Ascending aorta (tissue), 2 donors: Measurements from ENCODE around the gene MORC2. TPM values are rescaled to one million over a fixed set of nuclear protein-coding genes. Genes with fewer than 3 reads are reported as not detected.

ENCODE experiments used
- DNase-seq, 2 donors: peaks; one replicate each; pipeline ENCODE4 v3.0.0-alpha.2; 2019; ENCODE audit warnings: low spot score in 2 of 2
- H3K27ac ChIP-seq, 2 donors: fragments of 200-600 bp; sonication (generic); one replicate each; pipeline ENCODE4 v1.5.1; 2016 to 2017; ENCODE audit warnings: mild to moderate bottlenecking in 1 of 2
- H3K27me3 ChIP-seq: fragments of 200-600 bp; sonication (generic); one replicate; pipeline ENCODE4 v1.5.1; 2017
- H3K36me3 ChIP-seq, 2 donors: fragments of 200-600 bp; sonication (generic); one replicate each; pipeline ENCODE4 v1.5.1; 2016
- H3K4me1 ChIP-seq, 2 donors: fragments of 200-600 bp; sonication (generic); one replicate each; pipeline ENCODE4 v1.5.1; 2016 to 2017; ENCODE audit warnings: mild to moderate bottlenecking in 1 of 2
- H3K4me3 ChIP-seq, 2 donors: fragments of 200-600 bp; sonication (generic); one replicate each; pipeline ENCODE4 v1.5.1; 2016 to 2017; ENCODE audit warnings: mild to moderate bottlenecking in 1 of 2
- H3K9me3 ChIP-seq, 2 donors: fragments of 200-600 bp; sonication (generic); one replicate each; pipeline ENCODE4 v1.5.1; 2016
- intact Hi-C: fragments of 100-400 bp; cut with DNase I; formaldehyde crosslinking; loops from one replicate; pipeline ENCODE4 v1.15.1; 2023
- total RNA-seq: library from RNA; depleted of rRNA; stranded (reverse); fragments of >200 nt; gene quantifications from one replicate; pipeline ENCODE4 v1.1.0, GENCODE V29; 2016
- TF ChIP-seq, protein P1 (sequence below), 3 experiments: fragments of 200-600 bp in 2 of 3; fragments of 450-650 bp in 1 of 3; sonication (generic) in 2 of 3; IDR thresholded peaks; one replicate each; pipeline ENCODE4 v1.5.1; 2016 to 2019; ENCODE audit warnings: antibody characterized with exemption in 3 of 3, mild to moderate bottlenecking in 1 of 3, moderate library complexity in 1 of 3

Gene MORC2
- total RNA-seq, 1 donor from 2014 or later: 38.6 TPM

DNA sequence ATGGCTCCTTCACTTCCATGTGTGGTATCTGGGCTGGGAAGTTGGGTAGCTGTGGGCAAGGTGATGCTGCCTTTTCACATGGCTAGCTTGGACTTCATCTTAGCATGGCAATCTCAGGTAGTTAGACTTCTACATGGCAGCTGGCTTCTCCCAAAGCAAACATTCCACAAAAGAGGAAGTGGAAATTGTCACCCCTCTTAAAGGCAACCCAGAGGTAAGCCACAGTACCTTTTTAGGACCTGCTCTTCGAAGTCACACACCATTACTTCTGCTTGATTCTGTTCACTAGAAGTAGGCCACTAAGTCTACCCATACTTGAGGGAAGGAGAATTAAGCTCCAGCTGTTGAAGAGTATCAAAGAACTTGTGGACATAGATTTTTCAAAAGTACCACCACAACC lies 26.4 kb upstream of the MORC2 start:
- intact Hi-C loops: loop anchor here (5.0 kb wide), 1 partner anchor 42 kb away; no protein-coding TSS in a partner anchor
- TF ChIP-seq, protein P1, sequence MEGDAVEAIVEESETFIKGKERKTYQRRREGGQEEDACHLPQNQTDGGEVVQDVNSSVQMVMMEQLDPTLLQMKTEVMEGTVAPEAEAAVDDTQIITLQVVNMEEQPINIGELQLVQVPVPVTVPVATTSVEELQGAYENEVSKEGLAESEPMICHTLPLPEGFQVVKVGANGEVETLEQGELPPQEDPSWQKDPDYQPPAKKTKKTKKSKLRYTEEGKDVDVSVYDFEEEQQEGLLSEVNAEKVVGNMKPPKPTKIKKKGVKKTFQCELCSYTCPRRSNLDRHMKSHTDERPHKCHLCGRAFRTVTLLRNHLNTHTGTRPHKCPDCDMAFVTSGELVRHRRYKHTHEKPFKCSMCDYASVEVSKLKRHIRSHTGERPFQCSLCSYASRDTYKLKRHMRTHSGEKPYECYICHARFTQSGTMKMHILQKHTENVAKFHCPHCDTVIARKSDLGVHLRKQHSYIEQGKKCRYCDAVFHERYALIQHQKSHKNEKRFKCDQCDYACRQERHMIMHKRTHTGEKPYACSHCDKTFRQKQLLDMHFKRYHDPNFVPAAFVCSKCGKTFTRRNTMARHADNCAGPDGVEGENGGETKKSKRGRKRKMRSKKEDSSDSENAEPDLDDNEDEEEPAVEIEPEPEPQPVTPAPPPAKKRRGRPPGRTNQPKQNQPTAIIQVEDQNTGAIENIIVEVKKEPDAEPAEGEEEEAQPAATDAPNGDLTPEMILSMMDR (IDR thresholded peaks at IDR 0.05): no peak
- no peak overlapping the region for H3K4me3 ChIP-seq

DNA sequence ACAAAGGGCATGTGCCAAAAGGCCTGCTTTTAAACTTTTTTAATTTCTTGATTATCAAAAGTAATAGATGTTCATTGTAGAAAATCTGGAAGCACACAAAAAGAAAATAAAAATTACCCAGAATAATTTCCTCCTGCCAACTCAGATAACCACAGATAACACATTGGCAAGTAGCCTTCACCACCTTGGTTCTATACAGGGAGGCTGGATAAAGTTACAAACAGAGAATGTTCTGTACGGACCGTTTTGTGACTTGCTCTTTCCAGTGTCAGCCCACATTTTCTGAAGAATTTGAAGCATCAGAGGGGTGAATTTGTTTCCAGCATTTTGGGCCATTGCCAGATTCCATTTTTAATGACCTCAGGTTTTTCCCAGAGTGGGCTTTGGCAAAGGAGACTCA lies 24.0 kb upstream of the MORC2 start:
- Histone ChIP-seq H3K4me1 (peaks cover 0 to 21% of the 10 kb centered on the region in 2 donors), H3K36me3 (no peaks in the 10 kb centered on the region), H3K27ac (peak overlapping the region; percentile 75 to 83), H3K27me3 (no peaks in the 10 kb centered on the region), H3K4me3 (no peak overlapping the region), H3K9me3 (peaks cover 0 to 5% of the 10 kb centered on the region in 2 donors)
- TF ChIP-seq, protein P1 (IDR thresholded peaks at IDR 0.05): no peak
- intact Hi-C loops: loop anchor here (5.0 kb wide), 1 partner anchor 45 kb away; no protein-coding TSS in a partner anchor
- no peak for DNase-seq

More for the DNA sequence above, 26.4 kb upstream of the MORC2 start:
- no peak for DNase-seq
- peaks cover 0 to 16% of the 10 kb centered on the region in 2 donors for H3K4me1 ChIP-seq
- H3K36me3 ChIP-seq: no peaks in the 10 kb centered on the region
- H3K27ac ChIP-seq: peak overlapping the region; percentile 45 to 75
- H3K9me3 ChIP-seq: peaks cover 0 to 3% of the 10 kb centered on the region in 2 donors
- H3K27me3 ChIP-seq: no peaks in the 10 kb centered on the region

DNA sequence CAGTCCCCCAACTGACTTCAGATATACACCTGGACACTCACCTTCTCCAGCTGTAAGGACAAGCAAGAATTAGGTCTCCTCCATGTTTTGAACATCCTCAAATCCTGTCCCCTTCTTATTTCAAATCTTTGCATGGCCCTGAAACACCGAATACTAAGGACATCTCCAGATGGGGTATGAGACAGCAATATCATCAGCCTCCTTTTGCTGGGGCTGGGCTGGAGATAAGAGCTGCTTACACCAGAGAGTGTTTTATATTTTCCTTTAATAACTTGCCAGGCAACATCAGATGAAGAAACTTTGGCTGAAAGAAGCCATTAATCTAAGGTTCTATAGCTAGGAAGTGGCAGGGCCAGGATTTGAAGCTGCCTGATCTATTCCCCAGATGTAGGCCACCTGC lies 22.1 kb upstream of the MORC2 start:
- intact Hi-C loops: loop anchor here (2.0 to 5.0 kb wide), 2 partner anchors 22 to 47 kb away; partner anchors contain the start of genes MORC2 and TUG1
- Histone ChIP-seq H3K36me3 (no peaks in the 10 kb centered on the region), H3K4me3 (no peak overlapping the region), H3K9me3 (peaks cover 5 to 17% of the 10 kb centered on the region in 2 donors), H3K27me3 (no peaks in the 10 kb centered on the region), H3K4me1 (peaks cover 0 to 15% of the 10 kb centered on the region in 2 donors), H3K27ac (peak overlapping the region; percentile 76 to 87)
- DNase-seq: no peak
- TF ChIP-seq, protein P1 (IDR thresholded peaks at IDR 0.05): no peak

DNA sequence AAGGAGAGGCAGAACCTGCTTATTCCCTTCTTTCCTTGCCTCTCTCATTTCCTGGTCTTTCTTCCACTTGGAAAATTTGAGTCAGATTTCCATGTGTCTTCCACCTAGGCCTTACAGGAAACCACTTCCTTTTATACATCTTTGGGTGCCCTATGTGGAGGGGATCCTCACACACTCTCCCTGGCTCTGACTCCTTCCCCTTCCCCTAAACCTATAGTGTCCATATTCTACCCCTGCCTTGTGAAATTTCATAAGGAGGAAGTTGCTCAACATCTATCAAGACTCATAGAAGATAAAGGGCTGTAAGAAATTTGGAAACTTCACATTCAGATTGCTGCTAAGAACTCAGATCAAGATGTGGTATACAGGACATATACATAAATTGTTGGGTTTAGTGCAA lies 20.9 kb upstream of the MORC2 start:
- TF ChIP-seq, protein P1 (IDR thresholded peaks at IDR 0.05): no peak
- intact Hi-C loops: no loop called here
- peaks cover 5 to 29% of the 10 kb centered on the region in 2 donors for H3K9me3 ChIP-seq
- no peak for DNase-seq
- H3K4me1 ChIP-seq: peaks cover 0 to 15% of the 10 kb centered on the region in 2 donors
- peak overlapping the region; percentile 76 to 87 for H3K27ac ChIP-seq
- no peak overlapping the region for H3K4me3 ChIP-seq
- no peaks in the 10 kb centered on the region for H3K36me3 ChIP-seq
- no peaks in the 10 kb centered on the region for H3K27me3 ChIP-seq

DNA sequence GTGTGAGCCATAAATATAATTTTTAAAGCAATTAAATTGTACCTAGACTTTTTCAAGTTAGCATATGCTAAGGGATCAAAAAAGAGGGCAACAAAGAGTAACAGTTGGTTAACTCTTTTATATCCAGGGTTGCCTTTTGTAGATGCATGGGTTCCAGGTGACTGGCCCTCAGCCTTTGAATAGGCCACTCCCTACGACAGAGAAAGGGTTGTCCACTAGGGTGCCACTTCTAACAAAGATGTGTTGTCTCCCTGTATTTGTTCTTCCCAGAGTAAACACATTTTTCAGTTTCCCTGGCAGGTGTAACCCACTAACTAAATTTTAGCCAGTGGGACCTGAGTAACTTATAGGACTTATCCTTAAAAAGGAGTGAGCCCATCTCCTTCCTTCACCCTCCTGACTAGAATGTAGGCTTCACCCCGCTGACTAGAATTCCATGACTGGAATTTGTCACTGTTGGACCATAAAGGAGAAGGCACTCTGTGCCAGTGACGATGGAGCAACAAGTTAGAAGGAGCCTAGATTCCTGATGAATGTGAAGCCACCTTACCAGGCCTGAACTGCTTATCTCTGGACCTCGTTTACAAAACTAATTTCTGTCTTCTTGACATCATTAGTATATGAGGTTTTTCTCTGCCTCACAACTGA lies 17.1 kb upstream of the MORC2 start:
- DNase-seq: no peak

More for the DNA sequence above, 17.1 kb upstream of the MORC2 start:
- H3K4me3 ChIP-seq: no peak overlapping the region
- TF ChIP-seq, protein P1 (IDR thresholded peaks at IDR 0.05): no peak
- H3K27me3 ChIP-seq: no peaks in the 10 kb centered on the region
- H3K9me3 ChIP-seq: peaks cover 9 to 67% of the 10 kb centered on the region in 2 donors
- intact Hi-C loops: no loop called here
- H3K36me3 ChIP-seq: no peaks in the 10 kb centered on the region
- H3K27ac ChIP-seq: no peak overlapping the region
- peaks cover 0 to 7% of the 10 kb centered on the region in 2 donors for H3K4me1 ChIP-seq
